GM23248 (cell line): ENCODE measurements around the gene MYZAP.

Experiments
- EZH2 ChIP-seq: fragments of 200-600 bp; sonication (generic); IDR thresholded peaks from 2 replicates; pipeline ENCODE4 v1.6.1; 2018; ENCODE audit warnings: antibody characterized with exemption, mild to moderate bottlenecking; ENCODE audit not compliant: insufficient read depth, poor library complexity, severe bottlenecking
- EZH2phosphoT487 ChIP-seq: fragments of 200-600 bp; sonication (generic); IDR thresholded peaks from 2 replicates; pipeline ENCODE4 v1.6.1; 2018; ENCODE audit warnings: antibody characterized with exemption, moderate library complexity, mild to moderate bottlenecking, low read depth; ENCODE audit not compliant: insufficient read depth

DNA sequence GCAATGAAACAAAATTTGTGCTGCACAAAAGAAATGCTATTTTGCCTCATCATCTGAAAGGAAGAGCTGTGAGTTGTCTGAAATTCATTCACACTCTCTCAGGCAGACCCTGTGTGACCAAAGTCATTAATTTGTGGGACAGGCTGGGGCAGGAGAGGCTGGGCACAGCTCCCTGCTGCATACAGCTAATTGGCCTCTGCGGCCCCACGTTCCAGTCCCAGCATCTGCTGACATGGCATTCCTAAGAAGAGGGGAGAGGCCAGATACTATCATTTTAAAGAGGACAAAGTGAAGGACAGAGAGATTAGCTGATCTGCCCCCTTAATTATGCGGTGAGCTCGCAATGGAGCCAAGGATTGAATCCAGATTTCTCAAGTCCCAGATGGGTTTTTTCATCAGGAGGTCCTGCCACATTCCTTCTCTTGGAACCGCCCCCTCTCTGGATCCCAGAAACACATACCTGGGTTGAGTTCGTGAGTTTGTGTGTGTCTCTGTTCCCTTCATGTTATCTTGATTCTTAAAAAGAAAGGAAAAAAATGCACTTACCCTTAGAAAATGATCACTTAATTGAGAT, 139.9 kb downstream of the MYZAP start:
- TF ChIP-seq EZH2 (no peak), EZH2phosphoT487 (no peak)
